NB4 (cell line): Measurements from ENCODE around the gene PEG3.

ENCODE experiments used
- DNase-seq: peaks from one replicate; pipeline ENCODE4 v3.0.0; 2010; ENCODE audit warnings: low read depth
- H3K4me3 ChIP-seq: one replicate; pipeline ENCODE4 v1.5.1; 2011; ENCODE audit warnings: mild to moderate bottlenecking, low read depth, low read length, moderate library complexity
- MAX ChIP-seq: IDR thresholded peaks from 2 replicates; pipeline ENCODE4 v1.6.1; 2011; ENCODE audit warnings: low read depth, low read length
- MYC ChIP-seq: IDR thresholded peaks from 2 replicates; pipeline ENCODE4 v1.6.1; 2011; ENCODE audit warnings: low read depth, low read length
- POLR2A ChIP-seq: IDR thresholded peaks from 2 replicates; pipeline ENCODE4 v1.6.1; 2011; ENCODE audit warnings: mild to moderate bottlenecking; ENCODE audit not compliant: insufficient read length; ENCODE audit errors: extremely low read depth
- TF ChIP-seq, protein P1 (sequence below): IDR thresholded peaks from one replicate; pipeline ENCODE4 v1.5.1; 2012; ENCODE audit warnings: low read depth, low read length

Gene PEG3

GRCh38 chr19:56842412-56842811, 1.9 kb upstream of the PEG3 start:
- H3K4me3 ChIP-seq, result no peak overlapping the region
- no peak for TF ChIP-seq MAX
- no peak for TF ChIP-seq POLR2A
- TF ChIP-seq, protein P1, sequence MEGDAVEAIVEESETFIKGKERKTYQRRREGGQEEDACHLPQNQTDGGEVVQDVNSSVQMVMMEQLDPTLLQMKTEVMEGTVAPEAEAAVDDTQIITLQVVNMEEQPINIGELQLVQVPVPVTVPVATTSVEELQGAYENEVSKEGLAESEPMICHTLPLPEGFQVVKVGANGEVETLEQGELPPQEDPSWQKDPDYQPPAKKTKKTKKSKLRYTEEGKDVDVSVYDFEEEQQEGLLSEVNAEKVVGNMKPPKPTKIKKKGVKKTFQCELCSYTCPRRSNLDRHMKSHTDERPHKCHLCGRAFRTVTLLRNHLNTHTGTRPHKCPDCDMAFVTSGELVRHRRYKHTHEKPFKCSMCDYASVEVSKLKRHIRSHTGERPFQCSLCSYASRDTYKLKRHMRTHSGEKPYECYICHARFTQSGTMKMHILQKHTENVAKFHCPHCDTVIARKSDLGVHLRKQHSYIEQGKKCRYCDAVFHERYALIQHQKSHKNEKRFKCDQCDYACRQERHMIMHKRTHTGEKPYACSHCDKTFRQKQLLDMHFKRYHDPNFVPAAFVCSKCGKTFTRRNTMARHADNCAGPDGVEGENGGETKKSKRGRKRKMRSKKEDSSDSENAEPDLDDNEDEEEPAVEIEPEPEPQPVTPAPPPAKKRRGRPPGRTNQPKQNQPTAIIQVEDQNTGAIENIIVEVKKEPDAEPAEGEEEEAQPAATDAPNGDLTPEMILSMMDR, result no peak
- no peak for TF ChIP-seq MYC
- DNase-seq, result no peak

GRCh38 chr19:56841193-56841543, 642 bp upstream of the PEG3 start:
- no peak for DNase-seq
- H3K4me3 ChIP-seq, result no peak overlapping the region
- no peak for TF ChIP-seq MAX
- TF ChIP-seq, protein P1, result no peak
- TF ChIP-seq POLR2A, result no peak
- no peak for TF ChIP-seq MYC

GRCh38 chr19:56839652-56840450, 675 bp downstream of the PEG3 start:
- no peak for DNase-seq
- TF ChIP-seq MAX (no peak), POLR2A (no peak), MYC (no peak)
- TF ChIP-seq, protein P1, result no peak
- H3K4me3 ChIP-seq, result no peak overlapping the region

- no peak overlapping the region for H3K4me3 ChIP-seq
- no peak for TF ChIP-seq MAX
- DNase-seq, result no peak
These were observed 1.4 kb downstream of the PEG3 start for GRCh38 chr19:56838909-56839651.

DNA sequence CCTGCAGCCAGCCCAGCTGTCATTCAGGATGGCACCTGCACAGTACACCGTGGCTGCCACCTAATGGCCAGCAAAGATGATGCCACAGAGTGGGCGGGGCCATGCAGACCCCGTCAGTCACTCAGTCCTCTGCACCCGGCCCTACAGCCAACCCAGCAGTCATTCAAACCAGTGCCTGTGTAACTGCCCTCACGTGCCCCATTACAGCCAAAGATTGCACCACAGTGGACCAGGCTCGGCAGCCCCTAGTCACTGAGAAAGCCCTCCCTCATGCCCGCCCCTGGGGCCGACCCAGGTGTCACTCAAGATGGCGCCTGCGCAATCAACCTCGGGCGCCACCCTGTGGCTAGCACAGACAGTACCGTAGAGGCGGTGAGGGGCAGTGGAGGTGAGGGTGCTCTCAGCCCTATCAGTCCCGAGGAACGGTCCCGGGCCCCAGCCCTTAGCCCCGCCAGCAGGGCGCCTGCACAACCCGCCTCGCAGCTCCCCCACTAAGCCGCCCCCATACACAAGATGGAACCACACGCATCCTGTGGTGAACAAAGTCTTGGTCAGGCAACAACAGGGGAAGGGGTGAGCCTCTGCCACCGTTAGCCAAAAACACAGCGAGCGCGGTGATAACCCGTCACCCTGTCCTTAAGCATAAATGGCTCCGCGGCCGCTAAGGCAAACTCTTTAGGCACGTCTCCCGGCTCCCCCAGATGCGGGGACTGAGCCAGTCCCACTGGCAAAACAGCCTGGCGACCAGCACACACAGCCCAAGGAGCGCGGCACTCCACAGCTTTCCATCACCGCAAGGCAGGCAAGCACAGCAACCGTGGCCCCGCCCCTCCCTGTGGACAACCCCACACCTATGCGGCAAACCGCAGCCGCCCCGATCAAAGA, 2.3 kb downstream of the PEG3 start:
- TF ChIP-seq, protein P1, result no peak
- TF ChIP-seq MAX, result no peak
- TF ChIP-seq MYC, result no peak
- no peak for TF ChIP-seq POLR2A
- DNase-seq, result no peak
- H3K4me3 ChIP-seq, result no peak overlapping the region

DNA sequence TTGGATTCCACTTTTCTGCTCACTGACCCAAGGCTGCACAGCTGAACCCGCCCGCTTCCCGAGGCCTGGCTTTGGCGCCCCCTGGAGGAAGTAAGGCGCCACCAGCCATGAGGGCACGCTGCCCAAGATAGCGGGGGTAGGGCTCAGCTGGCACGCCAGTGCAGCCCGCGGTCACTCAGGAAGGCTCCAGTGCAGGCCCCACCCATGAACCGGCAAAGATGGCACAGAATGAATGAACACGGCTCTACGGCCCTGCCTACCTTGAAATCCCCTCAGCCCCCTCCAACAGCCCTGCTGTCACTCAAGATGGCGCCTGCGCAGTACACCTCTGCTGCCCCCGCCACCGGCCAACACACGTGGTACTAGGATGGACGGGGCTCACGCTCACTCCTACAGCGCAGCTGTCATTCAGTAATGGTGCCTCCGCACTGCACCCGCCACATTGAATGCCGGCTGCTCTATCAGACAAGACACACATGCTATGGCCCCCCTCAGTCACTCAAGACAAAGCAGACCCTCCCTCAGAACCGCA, 3.0 kb downstream of the PEG3 start:
- DNase-seq, result no peak
- no peak overlapping the region for H3K4me3 ChIP-seq

More for the DNA sequence above, 3.0 kb downstream of the PEG3 start:
- TF ChIP-seq, protein P1, result peak; percentile 10
- TF ChIP-seq MAX, result no peak
